Peyer's patch (tissue), 4 donors: Measurements from ENCODE around the gene PCDHA5.

Experiments used
- POLR2A ChIP-seq, 2 donors: fragments of 450-650 bp; IDR thresholded peaks; one replicate each; pipeline ENCODE4 v1.5.1; 2017; ENCODE audit warnings: antibody characterized with exemption in 2 of 2, mild to moderate bottlenecking in 2 of 2, moderate library complexity in 2 of 2
- TF ChIP-seq, protein P1 (sequence below), 6 experiments: fragments of 450-650 bp in 4 of 6; fragments of 200-600 bp in 2 of 6; sonication (generic) in 1 of 6; IDR thresholded peaks; one replicate each; pipeline ENCODE4 v1.5.1; 2017 to 2019; ENCODE audit warnings: antibody characterized with exemption in 6 of 6, mild to moderate bottlenecking in 3 of 6, moderate library complexity in 1 of 6

DNA sequence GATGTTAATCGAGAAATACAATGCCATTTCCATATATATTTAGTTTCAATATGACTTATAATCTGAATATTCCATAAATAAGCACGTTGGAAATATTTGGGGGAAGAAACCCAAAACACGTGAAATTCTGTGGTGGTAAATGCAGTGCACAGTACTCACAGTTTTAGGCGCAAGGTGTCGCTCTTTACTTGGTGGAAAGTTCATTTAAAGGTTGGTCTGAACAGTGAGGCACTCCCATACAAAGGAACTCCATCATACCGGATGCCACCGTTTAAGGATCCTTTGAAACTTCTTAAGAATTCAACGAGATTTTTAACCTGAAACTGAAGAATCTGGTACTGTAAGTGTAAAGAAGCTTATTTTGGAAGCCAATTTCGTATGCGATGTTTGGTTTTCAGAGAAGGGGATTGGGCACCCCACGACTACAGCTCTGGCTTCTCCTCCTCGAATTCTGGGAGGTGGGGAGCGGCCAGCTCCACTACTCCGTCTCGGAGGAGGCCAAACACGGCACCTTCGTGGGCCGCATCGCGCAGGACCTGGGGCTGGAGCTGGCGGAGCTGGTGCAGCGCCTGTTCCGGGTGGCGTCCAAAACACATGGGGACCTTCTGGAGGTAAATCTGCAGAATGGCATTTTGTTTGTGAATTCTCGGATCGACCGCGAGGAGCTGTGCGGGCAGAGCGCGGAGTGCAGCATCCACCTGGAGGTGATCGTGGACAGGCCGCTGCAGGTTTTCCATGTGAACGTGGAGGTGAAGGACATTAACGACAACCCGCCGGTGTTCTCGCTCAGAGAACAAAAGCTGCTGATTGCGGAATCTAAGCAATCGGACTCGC, 47.5 kb downstream of the PCDHA5 start, which contains the start of gene PCDHA11:
- TF ChIP-seq, protein P1, sequence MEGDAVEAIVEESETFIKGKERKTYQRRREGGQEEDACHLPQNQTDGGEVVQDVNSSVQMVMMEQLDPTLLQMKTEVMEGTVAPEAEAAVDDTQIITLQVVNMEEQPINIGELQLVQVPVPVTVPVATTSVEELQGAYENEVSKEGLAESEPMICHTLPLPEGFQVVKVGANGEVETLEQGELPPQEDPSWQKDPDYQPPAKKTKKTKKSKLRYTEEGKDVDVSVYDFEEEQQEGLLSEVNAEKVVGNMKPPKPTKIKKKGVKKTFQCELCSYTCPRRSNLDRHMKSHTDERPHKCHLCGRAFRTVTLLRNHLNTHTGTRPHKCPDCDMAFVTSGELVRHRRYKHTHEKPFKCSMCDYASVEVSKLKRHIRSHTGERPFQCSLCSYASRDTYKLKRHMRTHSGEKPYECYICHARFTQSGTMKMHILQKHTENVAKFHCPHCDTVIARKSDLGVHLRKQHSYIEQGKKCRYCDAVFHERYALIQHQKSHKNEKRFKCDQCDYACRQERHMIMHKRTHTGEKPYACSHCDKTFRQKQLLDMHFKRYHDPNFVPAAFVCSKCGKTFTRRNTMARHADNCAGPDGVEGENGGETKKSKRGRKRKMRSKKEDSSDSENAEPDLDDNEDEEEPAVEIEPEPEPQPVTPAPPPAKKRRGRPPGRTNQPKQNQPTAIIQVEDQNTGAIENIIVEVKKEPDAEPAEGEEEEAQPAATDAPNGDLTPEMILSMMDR (IDR thresholded peaks at IDR 0.05): no peak
- TF ChIP-seq POLR2A (IDR thresholded peaks at IDR 0.05): no peak
